Measurements from ENCODE around the gene FCMR. TPM values are rescaled to one million over a fixed set of nuclear protein-coding genes. Genes with fewer than 3 reads are reported as not detected.
"Not testable (repeated sequence)": the region's sequence is repeated elsewhere in the genome, so short reads cannot be mapped to it uniquely, and the experiment has no call there.

Gene FCMR
- total RNA-seq, 1 donor from 2014 or later = not detected

DNA sequence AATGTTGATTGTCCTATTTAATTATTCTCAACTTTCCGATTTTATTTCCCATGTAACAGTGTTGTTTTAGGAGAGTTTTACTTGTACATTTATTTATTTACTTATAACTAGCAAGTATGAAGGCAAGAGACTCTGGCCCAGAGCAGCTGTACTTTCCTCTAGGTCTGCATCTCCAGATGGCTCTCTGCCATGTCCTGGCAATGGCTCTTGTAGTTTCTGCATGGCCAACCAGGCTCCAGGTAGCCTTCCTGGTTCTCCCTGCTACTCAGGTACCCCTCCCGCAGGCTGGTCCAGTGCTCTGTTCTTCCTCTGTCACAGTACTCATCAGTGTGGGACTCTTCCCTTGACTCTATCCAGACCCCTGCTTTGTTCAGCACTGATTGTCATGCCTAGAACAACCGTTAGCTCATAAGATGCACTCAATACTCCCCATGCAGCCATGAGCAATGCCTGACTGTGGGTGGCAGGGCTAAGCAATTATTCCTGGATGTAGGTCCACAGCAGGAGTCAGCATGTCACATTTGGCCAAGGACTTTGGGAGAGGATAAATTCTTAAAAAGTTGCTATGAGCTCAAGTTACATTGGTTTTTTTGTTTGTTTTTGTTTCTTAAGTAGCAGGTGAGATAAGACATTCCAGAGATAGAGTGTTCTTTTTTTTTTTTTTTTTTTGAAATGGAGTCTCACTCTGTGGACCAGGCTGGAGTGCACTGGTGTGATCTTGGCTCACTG, 67.2 kb downstream of the FCMR start:
- Mint-ChIP-seq H3K4me3 (ENCODE audit: unreplicated experiment) (no peak overlapping the region), H3K27ac (ENCODE audit: unreplicated experiment) (no peak overlapping the region), H3K36me3 (ENCODE audit: low read depth) (peaks cover 9% of the 10 kb centered on the region), H3K27me3 (ENCODE audit: low read depth) (peaks cover 19% of the 10 kb centered on the region), H3K4me1 (ENCODE audit: low read depth) (no peaks in the 10 kb centered on the region), H3K9me3 (ENCODE audit: low read depth) (peaks cover 36% of the 10 kb centered on the region)
- TF ChIP-seq, protein P1, sequence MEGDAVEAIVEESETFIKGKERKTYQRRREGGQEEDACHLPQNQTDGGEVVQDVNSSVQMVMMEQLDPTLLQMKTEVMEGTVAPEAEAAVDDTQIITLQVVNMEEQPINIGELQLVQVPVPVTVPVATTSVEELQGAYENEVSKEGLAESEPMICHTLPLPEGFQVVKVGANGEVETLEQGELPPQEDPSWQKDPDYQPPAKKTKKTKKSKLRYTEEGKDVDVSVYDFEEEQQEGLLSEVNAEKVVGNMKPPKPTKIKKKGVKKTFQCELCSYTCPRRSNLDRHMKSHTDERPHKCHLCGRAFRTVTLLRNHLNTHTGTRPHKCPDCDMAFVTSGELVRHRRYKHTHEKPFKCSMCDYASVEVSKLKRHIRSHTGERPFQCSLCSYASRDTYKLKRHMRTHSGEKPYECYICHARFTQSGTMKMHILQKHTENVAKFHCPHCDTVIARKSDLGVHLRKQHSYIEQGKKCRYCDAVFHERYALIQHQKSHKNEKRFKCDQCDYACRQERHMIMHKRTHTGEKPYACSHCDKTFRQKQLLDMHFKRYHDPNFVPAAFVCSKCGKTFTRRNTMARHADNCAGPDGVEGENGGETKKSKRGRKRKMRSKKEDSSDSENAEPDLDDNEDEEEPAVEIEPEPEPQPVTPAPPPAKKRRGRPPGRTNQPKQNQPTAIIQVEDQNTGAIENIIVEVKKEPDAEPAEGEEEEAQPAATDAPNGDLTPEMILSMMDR (IDR thresholded peaks at IDR 0.05) = no peak
- DNase-seq (ENCODE audit: low spot score) = no peak

DNA sequence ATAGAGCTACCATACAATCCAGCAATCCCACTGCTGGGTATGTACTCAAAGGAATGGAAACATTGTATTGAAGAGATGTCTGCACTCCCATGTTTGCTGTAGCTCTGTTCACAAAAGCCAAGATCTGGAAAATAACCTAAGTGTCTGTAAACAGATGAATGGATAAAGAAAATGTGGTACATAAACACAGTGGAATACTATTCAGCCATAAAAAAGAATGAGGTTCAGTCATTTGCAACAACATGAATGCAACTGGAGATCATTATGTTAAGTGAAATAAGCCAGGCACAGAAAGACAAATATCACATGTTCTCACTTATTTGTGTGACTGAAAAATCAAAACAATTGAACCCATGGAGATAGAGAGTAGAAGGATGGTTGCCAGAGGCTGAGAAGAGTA, 68.0 kb downstream of the FCMR start:
- Mint-ChIP-seq H3K27me3 (ENCODE audit: low read depth) (peaks cover 18% of the 10 kb centered on the region), H3K27ac (ENCODE audit: unreplicated experiment) (peak overlapping the region; percentile 33), H3K9me3 (ENCODE audit: low read depth) (peaks cover 41% of the 10 kb centered on the region), H3K36me3 (ENCODE audit: low read depth) (peaks cover 13% of the 10 kb centered on the region)
- H3K4me3 Mint-ChIP-seq (ENCODE audit: unreplicated experiment); DNase-seq (ENCODE audit: low spot score); H3K4me1 Mint-ChIP-seq (ENCODE audit: low read depth): not testable (repeated sequence)

Other genes with a start within 250 kb of the FCMR start
- 66.6 to 88.0 TPM (median 87.9 TPM) in 3 replicates for gene MAPKAPK2, start 237.0 kb downstream of the FCMR start, total RNA-seq
- not detected in 3 replicates for gene IL19, start 151.2 kb downstream of the FCMR start, total RNA-seq
- not detected in 3 replicates for gene IL10, start 149.4 kb downstream of the FCMR start, total RNA-seq
- not detected in 3 replicates for gene IL20, start 56.3 kb downstream of the FCMR start, total RNA-seq
- gene IL24, start 24.5 kb downstream of the FCMR start, total RNA-seq = not detected in 3 replicates
- not detected in 3 replicates for gene PIGR, start 24.5 kb upstream of the FCMR start, total RNA-seq
- gene FCAMR, start 48.5 kb upstream of the FCMR start, total RNA-seq = not detected in 3 replicates
- gene C1orf116, start 110.8 kb upstream of the FCMR start, total RNA-seq = 0.07 to 0.10 TPM in 2 of 3 replicates, not detected in the other
- 5.3 to 6.3 TPM (median 5.5 TPM) in 3 replicates for gene YOD1, start 129.3 kb upstream of the FCMR start, total RNA-seq
- gene PFKFB2, start 131.3 kb upstream of the FCMR start, total RNA-seq = 13.3 to 15.5 TPM (median 14.8 TPM) in 3 replicates
- not detected in 3 replicates for gene C4BPB, start 166.9 kb upstream of the FCMR start, total RNA-seq
- gene C4BPA, start 182.3 kb upstream of the FCMR start, total RNA-seq = not detected in 3 replicates